Measurements from ENCODE around the gene STPG4.

STPG4 gene

GRCh38 chr2:47160660-47161059 is 5.6 kb upstream of the STPG4 start:
- Histone ChIP-seq H2AFZ (ENCODE audit: low read depth) (no peak overlapping the region), H3K27me3 (ENCODE audit: insufficient read depth, low read depth) (no peaks in the 10 kb centered on the region), H3K36me3 (ENCODE audit: insufficient read depth) (peaks cover 34% of the 10 kb centered on the region), H4K20me1 (ENCODE audit: insufficient read depth) (peaks cover 32% of the 10 kb centered on the region), H3K9ac (no peak overlapping the region), H3K79me2 (ENCODE audit: insufficient read depth, low read depth) (peaks cover 31% of the 10 kb centered on the region), H3K27ac (no peak overlapping the region), H3K4me1 (ENCODE audit: low read depth, poor library complexity, severe bottlenecking) (peaks cover 53% of the 10 kb centered on the region), H3K4me3 (IDR thresholded peaks at IDR 0.05; ENCODE audit: insufficient read depth, low read depth, low read length) (no peak overlapping the region), H3K4me2 (no peak overlapping the region)
- TF ChIP-seq CTCF (conservative IDR thresholded peaks at IDR 0.05; ENCODE audit: low read depth, low read length): no peak

- Histone ChIP-seq H2AFZ (ENCODE audit: low read depth) (no peak overlapping the region), H3K9ac (no peak overlapping the region), H3K4me3 (IDR thresholded peaks at IDR 0.05; ENCODE audit: insufficient read depth, low read depth, low read length) (no peak overlapping the region), H3K27me3 (ENCODE audit: insufficient read depth, low read depth) (no peaks in the 10 kb centered on the region), H3K36me3 (ENCODE audit: insufficient read depth) (peaks cover 30% of the 10 kb centered on the region), H4K20me1 (ENCODE audit: insufficient read depth) (peaks cover 29% of the 10 kb centered on the region), H3K4me2 (no peak overlapping the region), H3K79me2 (ENCODE audit: insufficient read depth, low read depth) (peaks cover 27% of the 10 kb centered on the region), H3K4me1 (ENCODE audit: low read depth, poor library complexity, severe bottlenecking) (peaks cover 53% of the 10 kb centered on the region), H3K27ac (no peak overlapping the region)
- TF ChIP-seq CTCF (conservative IDR thresholded peaks at IDR 0.05; ENCODE audit: low read depth, low read length): no peak
Observed at GRCh38 chr2:47160211-47160610, 5.1 kb upstream of the STPG4 start.

GRCh38 chr2:47159627-47160026 is 4.5 kb upstream of the STPG4 start:
- Histone ChIP-seq H3K4me3 (IDR thresholded peaks at IDR 0.05; ENCODE audit: insufficient read depth, low read depth, low read length) (no peak overlapping the region), H3K79me2 (ENCODE audit: insufficient read depth, low read depth) (peaks cover 21% of the 10 kb centered on the region; the same call in 1 of the 2 replicates), H3K4me2 (no peak overlapping the region), H3K27ac (no peak overlapping the region), H3K9ac (no peak overlapping the region), H3K27me3 (ENCODE audit: insufficient read depth, low read depth) (no peaks in the 10 kb centered on the region), H4K20me1 (ENCODE audit: insufficient read depth) (peaks cover 23% of the 10 kb centered on the region), H3K36me3 (ENCODE audit: insufficient read depth) (peaks cover 28% of the 10 kb centered on the region), H3K4me1 (ENCODE audit: low read depth, poor library complexity, severe bottlenecking) (peaks cover 56% of the 10 kb centered on the region), H2AFZ (ENCODE audit: low read depth) (no peak overlapping the region)
- TF ChIP-seq CTCF (conservative IDR thresholded peaks at IDR 0.05; ENCODE audit: low read depth, low read length): no peak

GRCh38 chr2:47158576-47158975 is 3.5 kb upstream of the STPG4 start:
- Histone ChIP-seq H3K4me3 (IDR thresholded peaks at IDR 0.05; ENCODE audit: insufficient read depth, low read depth, low read length) (no peak overlapping the region), H3K36me3 (ENCODE audit: insufficient read depth) (peaks cover 28% of the 10 kb centered on the region), H3K27me3 (ENCODE audit: insufficient read depth, low read depth) (no peaks in the 10 kb centered on the region), H3K9ac (no peak overlapping the region), H3K27ac (no peak overlapping the region), H3K4me2 (no peak overlapping the region), H3K79me2 (ENCODE audit: insufficient read depth, low read depth) (peaks cover 14% of the 10 kb centered on the region; the same call in 1 of the 2 replicates), H3K4me1 (ENCODE audit: low read depth, poor library complexity, severe bottlenecking) (peaks cover 52% of the 10 kb centered on the region), H4K20me1 (ENCODE audit: insufficient read depth) (peaks cover 19% of the 10 kb centered on the region), H2AFZ (ENCODE audit: low read depth) (no peak overlapping the region)
- TF ChIP-seq CTCF (conservative IDR thresholded peaks at IDR 0.05; ENCODE audit: low read depth, low read length): no peak

Measured in KMS-11 (cell line).